ENCODE data around the gene DDX11.
"Not testable (repeated sequence)": the region's sequence is repeated elsewhere in the genome, so short reads cannot be mapped to it uniquely, and the experiment has no call there.

DDX11 gene

GRCh38 chr12:31077998-31078397, 4.3 kb downstream of the DDX11 start:
- H3K27ac ChIP-seq (replicated peaks); DNase-seq (ENCODE audit: low read depth in 1 of 2, low spot score in 1 of 2); H3K4me3 ChIP-seq (replicated peaks; ENCODE audit: insufficient read depth, low read length); H3K27me3 ChIP-seq (ENCODE audit: insufficient read depth, poor library complexity, severe bottlenecking): not testable (repeated sequence)

GRCh38 chr12:31079421-31079820, 5.8 kb downstream of the DDX11 start:
- H3K27ac ChIP-seq (replicated peaks); H3K4me3 ChIP-seq (replicated peaks; ENCODE audit: insufficient read depth, low read length); H3K27me3 ChIP-seq (ENCODE audit: insufficient read depth, poor library complexity, severe bottlenecking); DNase-seq (ENCODE audit: low read depth in 1 of 2, low spot score in 1 of 2): not testable (repeated sequence)

DNA sequence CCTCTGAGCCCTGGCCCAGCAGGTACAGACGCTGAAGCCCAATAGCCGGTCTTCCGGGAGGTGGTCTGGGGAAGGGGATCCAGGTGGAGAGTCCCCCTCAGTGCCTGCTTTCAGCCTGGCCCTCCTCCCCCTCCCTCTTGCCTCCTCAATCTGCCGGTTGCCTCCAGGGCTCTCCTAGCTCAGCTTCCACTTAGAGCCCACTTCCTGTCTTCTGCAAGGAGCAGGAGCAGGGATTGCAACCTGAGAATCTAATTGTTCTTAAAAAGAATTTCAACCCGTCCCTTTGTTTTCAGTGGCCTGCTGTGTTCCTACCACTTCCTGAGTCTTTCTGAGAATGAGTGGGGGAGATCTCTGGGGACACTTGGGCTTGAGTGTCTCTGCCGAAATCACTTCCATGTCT, 6.6 kb downstream of the DDX11 start:
- H3K27ac ChIP-seq (replicated peaks); H3K27me3 ChIP-seq (ENCODE audit: insufficient read depth, poor library complexity, severe bottlenecking); H3K4me3 ChIP-seq (replicated peaks; ENCODE audit: insufficient read depth, low read length); DNase-seq (ENCODE audit: low read depth in 1 of 2, low spot score in 1 of 2): not testable (repeated sequence)

DNA sequence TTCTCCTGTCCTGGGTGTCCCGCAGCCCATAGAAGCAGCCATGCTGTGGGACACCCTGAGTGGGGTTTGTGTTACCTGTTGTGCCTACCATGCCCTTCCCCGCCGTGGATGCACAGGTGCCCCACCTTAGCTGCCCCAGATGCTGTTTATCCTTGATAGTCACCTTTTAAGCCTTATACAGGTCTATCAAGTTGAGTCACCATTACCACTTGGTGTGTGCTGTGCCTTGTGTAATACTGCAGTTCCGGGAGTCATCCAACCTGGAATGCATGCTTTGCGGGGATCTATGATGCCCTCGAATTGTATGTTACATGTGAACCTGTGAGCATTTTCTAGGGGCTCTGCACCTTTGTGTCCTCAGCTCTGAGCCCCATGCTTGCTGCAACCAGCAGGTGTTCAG, 7.6 kb downstream of the DDX11 start:
- DNase-seq (ENCODE audit: low read depth in 1 of 2, low spot score in 1 of 2); H3K27me3 ChIP-seq (ENCODE audit: insufficient read depth, poor library complexity, severe bottlenecking); H3K27ac ChIP-seq (replicated peaks); H3K4me3 ChIP-seq (replicated peaks; ENCODE audit: insufficient read depth, low read length): not testable (repeated sequence)

DNA sequence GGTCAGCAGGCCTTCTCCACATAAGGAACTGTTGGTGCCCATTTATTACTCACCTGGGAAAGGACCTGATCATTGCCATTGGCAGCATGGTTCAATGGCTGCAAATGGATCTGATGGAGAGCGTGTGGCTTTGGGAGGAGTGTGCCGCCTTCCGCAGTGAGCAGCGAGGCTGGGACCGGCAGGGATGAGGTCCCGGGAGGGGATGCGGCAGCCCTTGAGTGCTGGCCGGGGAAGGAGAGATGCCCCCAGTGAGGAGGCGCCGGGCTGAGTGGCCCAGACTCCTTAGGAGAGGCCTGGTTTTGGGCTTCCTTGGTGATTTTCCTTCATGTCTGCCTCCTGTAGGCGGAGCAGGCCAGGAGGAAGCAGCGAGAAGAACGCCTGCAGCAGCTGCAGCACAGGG, 10.6 kb downstream of the DDX11 start:
- not testable (repeated sequence) for H3K4me3 ChIP-seq (replicated peaks; ENCODE audit: insufficient read depth, low read length); H3K27me3 ChIP-seq (ENCODE audit: insufficient read depth, poor library complexity, severe bottlenecking); DNase-seq (ENCODE audit: low read depth in 1 of 2, low spot score in 1 of 2); H3K27ac ChIP-seq (replicated peaks)

DNA sequence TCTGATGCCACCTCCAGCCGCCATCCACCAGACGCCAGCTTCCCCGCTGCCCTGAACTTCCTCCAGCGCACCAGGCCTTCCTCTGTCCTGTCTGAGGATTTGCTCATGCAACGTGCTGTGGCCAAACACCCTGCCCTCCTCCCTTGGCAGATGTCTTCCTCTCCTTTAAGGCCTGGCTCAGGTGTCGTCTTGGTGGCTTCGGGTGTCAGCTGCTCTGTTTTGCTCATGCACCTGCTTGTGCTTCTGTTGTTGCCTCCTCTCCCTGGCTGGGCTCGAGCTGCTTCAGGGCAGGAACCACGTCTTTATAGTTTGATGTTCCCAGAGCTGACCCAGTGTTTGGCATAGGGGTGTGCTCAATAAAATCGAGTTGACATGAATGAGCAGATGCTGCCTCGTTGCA, 12.4 kb downstream of the DDX11 start:
- not testable (repeated sequence) for H3K4me3 ChIP-seq (replicated peaks; ENCODE audit: insufficient read depth, low read length); H3K27ac ChIP-seq (replicated peaks); H3K27me3 ChIP-seq (ENCODE audit: insufficient read depth, poor library complexity, severe bottlenecking); DNase-seq (ENCODE audit: low read depth in 1 of 2, low spot score in 1 of 2)

DNA sequence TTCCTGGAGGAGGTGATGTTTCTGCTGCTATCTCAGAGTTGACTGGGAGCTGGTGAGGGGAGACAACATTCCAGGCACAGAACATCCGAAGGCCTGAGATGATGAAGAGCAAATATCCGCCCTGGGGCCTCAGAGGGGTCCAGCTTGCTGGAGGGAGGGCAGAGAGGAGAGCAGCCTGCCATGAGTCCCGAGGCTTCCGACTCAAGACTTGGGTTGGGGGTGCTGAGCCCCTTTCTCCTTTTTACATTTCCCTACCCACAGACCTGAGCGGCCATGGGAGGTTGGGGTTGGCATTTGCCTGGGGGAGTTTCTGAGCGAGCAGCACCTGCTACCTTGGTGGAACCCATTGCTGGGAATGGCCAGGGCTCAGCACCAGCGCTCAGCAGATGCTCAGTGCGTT, 13.8 kb downstream of the DDX11 start:
- H3K27ac ChIP-seq (replicated peaks); DNase-seq (ENCODE audit: low read depth in 1 of 2, low spot score in 1 of 2); H3K27me3 ChIP-seq (ENCODE audit: insufficient read depth, poor library complexity, severe bottlenecking); H3K4me3 ChIP-seq (replicated peaks; ENCODE audit: insufficient read depth, low read length): not testable (repeated sequence)

DNA sequence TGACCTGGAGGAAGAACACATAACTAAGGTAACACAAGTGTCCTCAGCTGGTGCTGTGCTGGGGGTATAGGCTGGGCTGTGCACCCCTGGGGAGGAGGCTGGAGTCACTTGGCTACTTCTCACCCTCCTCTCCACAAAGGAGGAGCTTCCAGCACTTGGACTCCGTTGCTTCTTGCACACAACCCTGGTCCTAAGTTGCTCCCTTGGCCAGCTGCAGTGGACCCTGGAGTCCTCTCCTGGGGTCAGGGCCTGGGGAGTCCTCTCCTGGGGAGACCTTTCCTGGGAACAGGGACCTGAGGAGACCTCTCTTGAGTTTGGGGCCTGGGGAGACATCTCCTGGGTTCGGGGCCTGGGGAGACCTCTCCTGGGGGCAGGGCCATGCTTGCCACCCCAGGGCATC, 14.3 kb downstream of the DDX11 start:
- not testable (repeated sequence) for DNase-seq (ENCODE audit: low read depth in 1 of 2, low spot score in 1 of 2); H3K27ac ChIP-seq (replicated peaks); H3K4me3 ChIP-seq (replicated peaks; ENCODE audit: insufficient read depth, low read length); H3K27me3 ChIP-seq (ENCODE audit: insufficient read depth, poor library complexity, severe bottlenecking)

DNA sequence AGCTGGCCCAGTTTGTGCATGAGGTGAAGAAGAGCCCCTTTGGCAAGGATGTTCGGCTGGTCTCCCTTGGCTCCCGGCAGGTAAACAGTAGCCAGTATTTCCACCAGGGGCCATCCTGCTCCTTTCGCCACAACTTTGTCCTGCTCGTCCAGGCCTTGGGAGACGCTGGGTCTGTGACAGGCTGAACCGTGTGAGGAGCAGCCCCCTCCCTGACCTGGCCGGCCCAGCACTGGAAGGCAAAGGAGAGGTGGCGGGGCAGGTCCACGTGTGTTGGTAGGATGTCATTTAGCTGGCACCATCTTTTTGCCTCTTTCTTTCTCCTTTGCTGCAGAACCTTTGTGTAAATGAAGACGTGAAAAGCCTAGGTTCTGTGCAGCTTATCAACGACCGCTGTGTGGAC, 15.4 kb downstream of the DDX11 start:
- no peaks in the 10 kb centered on the region for H3K27me3 ChIP-seq (ENCODE audit: insufficient read depth, poor library complexity, severe bottlenecking)
- no peak overlapping the region for H3K4me3 ChIP-seq (replicated peaks; ENCODE audit: insufficient read depth, low read length)
- H3K27ac ChIP-seq (replicated peaks), result no peak overlapping the region
- TF ChIP-seq SPI1 (IDR thresholded peaks at IDR 0.05; ENCODE audit: borderline replicate concordance, low read depth) (no peak), POLR2AphosphoS5 (IDR thresholded peaks at IDR 0.05; ENCODE audit: low read depth) (no peak), REST (IDR thresholded peaks at IDR 0.05; ENCODE audit: insufficient replicate concordance, low read depth) (no peak), CTCF (IDR thresholded peaks at IDR 0.05; ENCODE audit: insufficient read depth, low read length) (no peak), GABPA (IDR thresholded peaks at IDR 0.05; ENCODE audit: low read depth) (no peak)
- DNase-seq (ENCODE audit: low read depth in 1 of 2, low spot score in 1 of 2), result no peak

DNA sequence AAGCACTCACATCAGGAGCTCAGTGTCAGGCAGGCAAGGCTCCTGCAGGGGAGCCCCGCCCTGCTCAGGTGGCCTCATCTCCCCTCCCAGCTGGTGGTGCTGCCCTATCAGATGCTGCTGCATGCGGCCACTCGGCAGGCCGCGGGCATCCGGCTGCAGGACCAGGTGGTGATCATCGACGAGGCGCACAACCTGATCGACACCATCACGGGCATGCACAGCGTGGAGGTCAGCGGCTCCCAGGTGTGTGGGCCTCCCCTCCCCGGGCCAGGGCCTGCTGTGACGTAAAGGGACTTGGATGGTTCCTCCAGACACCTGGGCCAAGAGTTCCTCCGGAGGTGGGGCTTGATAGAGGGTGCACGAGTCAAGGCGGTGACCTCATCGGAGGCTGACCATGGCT, 18.0 kb downstream of the DDX11 start:
- not testable (repeated sequence) for H3K4me3 ChIP-seq (replicated peaks; ENCODE audit: insufficient read depth, low read length); H3K27me3 ChIP-seq (ENCODE audit: insufficient read depth, poor library complexity, severe bottlenecking); H3K27ac ChIP-seq (replicated peaks); DNase-seq (ENCODE audit: low read depth in 1 of 2, low spot score in 1 of 2)

- H3K27ac ChIP-seq (replicated peaks); H3K27me3 ChIP-seq (ENCODE audit: insufficient read depth, poor library complexity, severe bottlenecking); DNase-seq (ENCODE audit: low read depth in 1 of 2, low spot score in 1 of 2); H3K4me3 ChIP-seq (replicated peaks; ENCODE audit: insufficient read depth, low read length): not testable (repeated sequence)
These were observed 19.1 kb downstream of the DDX11 start for GRCh38 chr12:31092718-31093117.

DNA sequence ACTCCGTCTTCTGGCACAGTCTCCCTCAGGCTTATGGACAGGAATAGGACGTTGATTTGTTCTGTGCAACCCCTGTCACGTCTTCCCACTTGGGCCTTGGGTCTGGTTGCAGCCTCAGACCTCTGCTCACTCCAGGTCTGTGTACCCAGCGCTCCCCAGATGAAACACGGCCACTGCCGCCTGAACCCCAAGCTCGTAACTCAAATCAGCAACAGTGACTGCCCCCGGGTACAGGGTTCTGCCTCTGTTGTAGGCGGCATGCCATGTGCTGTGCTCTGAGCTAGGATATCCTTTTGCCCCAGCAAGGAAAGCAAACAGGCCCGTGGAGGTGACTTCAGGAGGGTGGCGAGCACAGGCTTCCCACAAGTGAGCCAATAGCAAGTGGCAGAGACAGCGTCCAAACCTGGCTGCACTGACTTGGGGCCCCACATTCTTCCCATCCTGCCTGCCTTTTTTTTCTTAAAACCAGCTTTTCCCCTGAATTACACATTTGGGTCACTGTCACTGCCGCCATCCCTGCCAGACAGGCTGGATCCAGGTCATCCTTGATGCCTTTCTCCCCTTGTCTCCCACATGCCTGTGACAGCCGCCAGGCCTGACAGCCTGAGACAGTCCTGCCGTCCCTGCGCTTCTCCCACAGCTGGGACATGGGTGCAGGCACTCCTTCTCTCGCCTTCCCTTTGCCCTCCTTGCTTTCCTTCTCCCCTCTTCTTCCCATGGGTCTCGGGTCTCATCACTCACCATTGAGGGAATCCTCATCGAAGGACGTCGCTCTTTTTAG, 21.6 kb downstream of the DDX11 start:
- not testable (repeated sequence) for H3K27me3 ChIP-seq (ENCODE audit: insufficient read depth, poor library complexity, severe bottlenecking); DNase-seq (ENCODE audit: low read depth in 1 of 2, low spot score in 1 of 2); H3K4me3 ChIP-seq (replicated peaks; ENCODE audit: insufficient read depth, low read length); H3K27ac ChIP-seq (replicated peaks)

Measured in HL-60 (cell line).